Vagina (tissue), 2 donors: ENCODE measurements around the gene OVOL2. TPM values are rescaled to one million over a fixed set of nuclear protein-coding genes. Genes with fewer than 3 reads are reported as not detected.
A peak's percentile ranks its signal among the peaks of the same experiment; 100 is the strongest.

Source experiments
- DNase-seq, 2 donors: peaks; one replicate each; pipeline ENCODE4 v3.0.0-alpha.2; 2017; ENCODE audit errors: extremely low spot score in 2 of 2
- H3K27ac ChIP-seq: fragments of 200-600 bp; sonication (generic); one replicate; pipeline ENCODE4 v1.5.1; 2019
- H3K27me3 ChIP-seq: fragments of 200-600 bp; sonication (generic); one replicate; pipeline ENCODE4 v1.5.1; 2019
- H3K36me3 ChIP-seq, 2 donors: fragments of 200-600 bp; sonication (generic); one replicate each; pipeline ENCODE4 v1.5.1; 2017 to 2019
- H3K4me1 ChIP-seq: fragments of 200-600 bp; sonication (generic); one replicate; pipeline ENCODE4 v1.5.1; 2019
- H3K4me3 ChIP-seq, 2 donors: fragments of 200-600 bp; sonication (generic); 1 replicate in 1 of 2; 2 replicates in 1 of 2; pipeline ENCODE4 v1.5.1; 2016 to 2019
- H3K9me3 ChIP-seq: fragments of 200-600 bp; sonication (generic); one replicate; pipeline ENCODE4 v1.5.1; 2019
- POLR2A ChIP-seq, 2 donors: fragments of 450-650 bp; IDR thresholded peaks; one replicate each; pipeline ENCODE4 v1.6.1; 2017; ENCODE audit warnings: antibody characterized with exemption in 2 of 2, mild to moderate bottlenecking in 2 of 2, moderate library complexity in 2 of 2
- POLR2AphosphoS5 ChIP-seq, 2 donors: sonication (generic); formaldehyde crosslinking; IDR thresholded peaks; one replicate each; pipeline ENCODE4 v1.9.0; 2017; ENCODE audit warnings: antibody characterized with exemption in 2 of 2, mild to moderate bottlenecking in 2 of 2, low read depth in 1 of 2; ENCODE audit not compliant: insufficient read depth in 1 of 2
- intact Hi-C: fragments of 100-400 bp; cut with DNase I; formaldehyde crosslinking; loops from one replicate; pipeline ENCODE4 v1.15.1; 2023
- total RNA-seq: library from RNA; depleted of rRNA; stranded (reverse); fragments of >200 nt; gene quantifications from one replicate; pipeline ENCODE4 v1.2.3, GENCODE V29; 2016
- TF ChIP-seq, protein P1 (sequence below), 3 experiments: fragments of 450-650 bp in 2 of 3; fragments of 200-600 bp in 1 of 3; sonication (generic) in 1 of 3; IDR thresholded peaks; one replicate each; pipeline ENCODE4 v1.5.1; 2017 to 2019; ENCODE audit warnings: antibody characterized with exemption in 3 of 3, mild to moderate bottlenecking in 2 of 3, moderate library complexity in 2 of 3

The OVOL2 gene
- total RNA-seq, 1 donor from 2014 or later = 9.3 TPM

DNA sequence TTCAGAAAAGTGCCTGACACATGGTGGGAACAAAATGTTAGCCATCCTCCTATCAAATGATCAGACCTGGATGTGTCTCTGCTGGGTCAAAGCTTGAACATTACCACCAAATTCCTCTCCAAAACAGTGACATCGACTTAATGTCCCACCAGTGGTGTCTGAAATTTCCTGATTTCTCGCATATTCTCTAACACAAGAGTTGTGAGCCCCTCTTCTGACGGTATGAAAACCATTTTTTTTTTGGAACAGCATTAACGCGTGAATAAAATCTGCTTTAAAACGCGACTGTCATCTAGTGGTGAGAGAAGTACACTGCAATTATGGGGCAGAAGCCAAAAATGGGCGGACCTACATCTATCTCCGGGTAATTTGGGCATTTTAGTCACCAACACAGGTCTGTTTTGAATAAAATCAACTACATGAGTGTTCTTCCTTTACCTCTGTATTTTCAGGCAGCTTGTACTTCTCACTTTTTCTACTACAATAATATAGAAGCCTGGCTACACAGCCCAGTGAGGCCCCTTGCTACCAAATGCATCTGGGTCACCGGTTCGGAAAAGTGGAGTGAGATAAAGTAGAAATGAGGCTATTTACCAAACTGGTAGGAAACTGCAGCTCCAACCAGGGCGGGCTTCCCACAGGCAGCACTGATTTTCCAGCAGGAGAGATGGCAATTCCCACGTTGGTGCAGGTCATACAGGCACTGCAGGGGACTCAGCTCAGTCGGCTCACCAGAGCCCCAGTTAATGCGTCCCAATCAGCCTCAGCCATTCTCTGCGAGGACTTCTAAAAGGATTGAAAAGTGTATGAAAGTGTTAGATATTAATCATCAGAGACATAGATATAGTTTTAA lies 61.5 kb downstream of the OVOL2 start:
- no peaks in the 10 kb centered on the region for H3K9me3 ChIP-seq
- H3K4me1 ChIP-seq = peaks cover 7% of the 10 kb centered on the region
- intact Hi-C loops = loop anchor here (10.0 kb wide), 1 partner anchor 491 kb away; no protein-coding TSS in a partner anchor
- no peak overlapping the region for H3K4me3 ChIP-seq
- no peaks in the 10 kb centered on the region for H3K27me3 ChIP-seq
- no peaks in the 10 kb centered on the region for H3K36me3 ChIP-seq
- TF ChIP-seq POLR2A (IDR thresholded peaks at IDR 0.05) (no peak), POLR2AphosphoS5 (IDR thresholded peaks at IDR 0.05; ENCODE audit: insufficient read depth in 1 of 2, low read depth in 1 of 2) (no peak)
- TF ChIP-seq, protein P1, sequence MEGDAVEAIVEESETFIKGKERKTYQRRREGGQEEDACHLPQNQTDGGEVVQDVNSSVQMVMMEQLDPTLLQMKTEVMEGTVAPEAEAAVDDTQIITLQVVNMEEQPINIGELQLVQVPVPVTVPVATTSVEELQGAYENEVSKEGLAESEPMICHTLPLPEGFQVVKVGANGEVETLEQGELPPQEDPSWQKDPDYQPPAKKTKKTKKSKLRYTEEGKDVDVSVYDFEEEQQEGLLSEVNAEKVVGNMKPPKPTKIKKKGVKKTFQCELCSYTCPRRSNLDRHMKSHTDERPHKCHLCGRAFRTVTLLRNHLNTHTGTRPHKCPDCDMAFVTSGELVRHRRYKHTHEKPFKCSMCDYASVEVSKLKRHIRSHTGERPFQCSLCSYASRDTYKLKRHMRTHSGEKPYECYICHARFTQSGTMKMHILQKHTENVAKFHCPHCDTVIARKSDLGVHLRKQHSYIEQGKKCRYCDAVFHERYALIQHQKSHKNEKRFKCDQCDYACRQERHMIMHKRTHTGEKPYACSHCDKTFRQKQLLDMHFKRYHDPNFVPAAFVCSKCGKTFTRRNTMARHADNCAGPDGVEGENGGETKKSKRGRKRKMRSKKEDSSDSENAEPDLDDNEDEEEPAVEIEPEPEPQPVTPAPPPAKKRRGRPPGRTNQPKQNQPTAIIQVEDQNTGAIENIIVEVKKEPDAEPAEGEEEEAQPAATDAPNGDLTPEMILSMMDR (IDR thresholded peaks at IDR 0.05) = peak; percentile 68 to 83 (median 70)
- no peak for DNase-seq
- H3K27ac ChIP-seq = no peak overlapping the region

DNA sequence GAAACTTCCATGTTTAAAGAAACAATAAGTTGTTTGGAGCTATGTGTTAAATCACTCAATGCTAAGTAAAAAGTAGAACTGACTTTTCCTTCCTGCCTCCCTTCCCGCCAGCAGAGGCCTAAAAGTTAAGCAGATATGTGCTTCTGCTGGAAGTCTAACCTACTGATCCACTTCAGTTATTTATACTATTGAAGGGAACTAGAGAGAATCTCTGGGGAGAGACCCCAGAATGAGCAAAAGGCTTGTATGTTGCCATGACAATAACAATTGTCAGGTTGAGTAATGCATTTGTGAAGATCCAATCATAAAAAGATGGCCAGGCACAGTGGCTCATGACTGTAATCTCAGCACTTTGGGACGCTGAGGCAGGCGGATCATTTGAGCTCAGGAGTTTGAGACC lies 64.2 kb downstream of the OVOL2 start:
- TF ChIP-seq POLR2AphosphoS5 (IDR thresholded peaks at IDR 0.05; ENCODE audit: insufficient read depth in 1 of 2, low read depth in 1 of 2) (no peak), POLR2A (IDR thresholded peaks at IDR 0.05) (no peak)
- TF ChIP-seq, protein P1 (IDR thresholded peaks at IDR 0.05) = no peak
- no peaks in the 10 kb centered on the region for H3K9me3 ChIP-seq
- no peak overlapping the region for H3K27ac ChIP-seq
- no peaks in the 10 kb centered on the region for H3K36me3 ChIP-seq
- H3K4me3 ChIP-seq = no peak overlapping the region
- H3K4me1 ChIP-seq = peaks cover 7% of the 10 kb centered on the region
- intact Hi-C loops = loop anchor here (10.0 kb wide), 1 partner anchor 489 kb away; no protein-coding TSS in a partner anchor
- no peaks in the 10 kb centered on the region for H3K27me3 ChIP-seq
- no peak for DNase-seq

DNA sequence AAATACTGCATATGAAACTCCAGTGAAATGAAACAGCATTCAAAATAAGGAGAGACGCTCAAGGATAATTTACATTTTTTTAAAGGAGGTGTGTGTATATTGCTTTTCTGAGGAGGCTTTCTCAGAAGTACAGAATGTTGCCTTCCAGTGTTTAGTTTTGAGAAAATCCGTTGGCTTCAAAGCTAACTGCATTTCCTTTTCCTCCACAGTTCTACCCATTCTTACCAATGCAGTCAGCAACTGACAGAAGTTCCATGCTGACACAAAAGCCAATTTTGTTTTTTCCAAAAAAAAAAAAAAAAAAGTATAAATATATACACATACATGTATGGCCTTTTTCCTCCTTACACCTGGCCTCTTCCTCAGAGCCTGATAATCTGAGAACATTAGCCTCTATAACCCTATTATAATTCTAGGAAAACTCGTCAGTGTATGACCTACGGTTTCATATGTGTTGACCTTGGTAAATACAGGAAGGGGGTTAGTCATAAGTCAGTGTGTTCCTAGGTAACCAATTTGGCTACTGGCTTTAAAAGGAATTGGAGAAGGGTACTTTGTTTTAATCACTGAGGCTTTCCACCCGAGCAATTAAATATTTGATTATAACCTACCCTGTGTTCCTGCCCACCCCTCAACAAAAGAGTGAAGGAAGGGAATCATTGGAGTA lies 64.7 kb downstream of the OVOL2 start:
- Histone ChIP-seq H3K27ac (no peak overlapping the region), H3K36me3 (no peaks in the 10 kb centered on the region), H3K4me3 (no peak overlapping the region), H3K27me3 (no peaks in the 10 kb centered on the region), H3K9me3 (no peaks in the 10 kb centered on the region), H3K4me1 (peaks cover 7% of the 10 kb centered on the region)
- intact Hi-C loops = loop anchor here (10.0 kb wide), 1 partner anchor 488 kb away; no protein-coding TSS in a partner anchor
- DNase-seq = no peak
- TF ChIP-seq POLR2AphosphoS5 (IDR thresholded peaks at IDR 0.05; ENCODE audit: insufficient read depth in 1 of 2, low read depth in 1 of 2) (no peak), POLR2A (IDR thresholded peaks at IDR 0.05) (no peak)
- TF ChIP-seq, protein P1 (IDR thresholded peaks at IDR 0.05) = no peak

DNA sequence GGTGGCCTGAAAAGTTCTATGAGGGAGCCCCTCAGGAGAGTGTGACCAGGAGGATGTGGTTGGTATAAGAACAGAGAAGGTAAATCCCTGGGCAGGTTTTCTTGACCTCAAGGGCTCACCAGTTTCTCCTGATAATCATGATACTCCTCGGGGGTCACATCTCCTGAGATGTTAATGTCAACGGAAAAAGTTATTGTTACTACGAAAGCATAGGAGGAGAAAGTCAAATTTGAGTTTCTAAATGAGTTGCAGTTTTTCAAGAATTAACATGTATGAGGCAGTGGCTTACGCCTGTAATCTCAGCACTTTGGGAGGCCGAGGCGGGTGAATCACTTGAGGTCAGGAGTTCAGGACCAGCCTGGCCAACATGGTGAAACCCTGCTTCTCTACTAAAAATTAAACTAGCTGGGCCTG lies 65.5 kb downstream of the OVOL2 start:
- intact Hi-C loops = loop anchor here (10.0 kb wide), 1 partner anchor 487 kb away; no protein-coding TSS in a partner anchor

More for the DNA sequence above, 65.5 kb downstream of the OVOL2 start:
- Histone ChIP-seq H3K4me3 (no peak overlapping the region), H3K27ac (no peak overlapping the region), H3K4me1 (peaks cover 7% of the 10 kb centered on the region), H3K27me3 (no peaks in the 10 kb centered on the region), H3K9me3 (no peaks in the 10 kb centered on the region), H3K36me3 (no peaks in the 10 kb centered on the region)
- TF ChIP-seq, protein P1 (IDR thresholded peaks at IDR 0.05) = no peak
- TF ChIP-seq POLR2A (IDR thresholded peaks at IDR 0.05) (no peak), POLR2AphosphoS5 (IDR thresholded peaks at IDR 0.05; ENCODE audit: insufficient read depth in 1 of 2, low read depth in 1 of 2) (no peak)
- DNase-seq = no peak
